Activated naive CD4-positive, alpha-beta T cell treated with anti-CD3 and anti-CD28 coated beads, Interleukin-2, amount 50 U/mL, for 16 hours (primary cell): ENCODE measurements around the gene SS18L1.

Source experiments
- DNase-seq: peaks from one replicate; pipeline ENCODE4 v3.0.0-alpha.2; 2020

The SS18L1 gene

GRCh38 chr20:62120990-62121775 lies 22.4 kb upstream of the SS18L1 start:
- no peak for DNase-seq

GRCh38 chr20:62121776-62122653 lies 21.6 kb upstream of the SS18L1 start, which contains the start of gene LSM14B:
Gene LSM14B (plus strand): TSS chr20:62122475. CDS start chr20:62122667, 192 bp downstream.
- DNase-seq = peak; percentile 98

- DNase-seq = peak; percentile 49
These were observed 20.7 kb upstream of the SS18L1 start for GRCh38 chr20:62122654-62123449.

DNA sequence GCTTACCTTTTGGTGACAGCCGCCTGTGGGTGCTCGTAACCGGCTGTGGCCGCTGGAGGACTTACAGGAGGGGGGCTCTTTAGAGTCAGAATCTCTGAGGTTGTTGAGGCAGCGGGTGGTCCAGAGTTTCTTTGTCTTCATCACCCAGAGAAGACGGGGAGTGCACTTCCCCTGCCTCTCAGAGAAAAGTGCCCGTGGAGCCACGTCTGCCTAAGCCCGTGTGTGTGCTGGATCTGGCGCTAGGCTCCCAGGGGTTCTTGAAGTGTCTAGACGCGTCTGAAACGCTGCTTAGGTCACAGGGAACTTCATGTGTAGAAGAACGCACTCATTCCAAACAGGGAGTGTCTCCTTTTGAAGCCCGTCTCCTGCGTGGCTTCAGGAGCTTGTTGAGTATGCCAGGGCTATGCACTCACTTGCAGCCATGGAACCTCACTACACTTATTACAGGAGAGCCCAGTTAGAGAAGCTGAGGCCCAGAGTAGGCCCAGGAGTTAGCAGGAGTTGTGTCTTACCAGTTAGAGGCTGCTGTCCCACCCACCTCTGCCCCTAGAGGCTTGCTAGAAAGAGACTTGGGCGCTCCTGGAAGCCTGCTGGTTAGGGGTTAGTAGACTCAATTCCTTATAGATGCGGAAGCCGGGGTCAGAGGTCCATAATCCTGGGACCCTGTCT lies 20.0 kb upstream of the SS18L1 start:
- no peak for DNase-seq

DNA sequence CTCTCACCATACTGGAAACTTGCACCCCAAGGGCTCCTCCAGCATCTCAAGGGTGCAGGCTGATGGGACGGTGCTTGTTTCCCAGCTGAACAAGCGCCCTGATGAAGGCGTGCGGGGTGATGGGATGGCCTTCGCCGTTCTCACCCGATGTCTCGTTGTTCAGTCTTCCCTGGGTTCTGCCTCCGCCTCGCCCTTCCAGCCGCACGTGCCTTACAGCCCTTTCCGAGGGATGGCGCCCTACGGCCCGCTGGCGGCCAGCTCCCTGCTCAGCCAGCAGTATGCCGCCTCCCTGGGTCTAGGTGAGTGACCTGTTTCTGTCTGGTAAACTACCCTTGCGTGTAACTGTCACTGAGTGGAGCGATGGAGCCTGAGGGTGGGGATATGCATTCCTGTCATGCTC lies 17.4 kb upstream of the SS18L1 start:
- DNase-seq = no peak

DNA sequence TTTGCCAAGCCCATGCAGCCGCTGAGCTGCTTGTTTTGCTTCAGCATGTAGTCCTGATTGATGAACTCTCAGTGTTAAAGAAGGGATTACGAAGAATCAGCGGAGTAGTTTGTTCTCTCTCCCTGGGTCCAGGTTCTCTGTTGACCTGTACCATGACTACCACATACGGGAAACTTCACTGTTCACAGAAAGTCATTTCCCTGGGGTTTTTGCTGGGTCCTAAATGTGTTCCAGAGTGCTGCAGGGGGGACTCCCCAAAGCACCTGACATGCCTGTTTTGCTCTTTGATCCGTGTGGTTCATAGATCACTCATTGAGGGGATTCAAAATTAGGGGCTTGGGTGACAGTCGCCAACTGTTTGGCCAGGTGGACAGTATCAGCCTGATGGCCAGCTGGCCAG lies 15.8 kb upstream of the SS18L1 start:
- DNase-seq = no peak

DNA sequence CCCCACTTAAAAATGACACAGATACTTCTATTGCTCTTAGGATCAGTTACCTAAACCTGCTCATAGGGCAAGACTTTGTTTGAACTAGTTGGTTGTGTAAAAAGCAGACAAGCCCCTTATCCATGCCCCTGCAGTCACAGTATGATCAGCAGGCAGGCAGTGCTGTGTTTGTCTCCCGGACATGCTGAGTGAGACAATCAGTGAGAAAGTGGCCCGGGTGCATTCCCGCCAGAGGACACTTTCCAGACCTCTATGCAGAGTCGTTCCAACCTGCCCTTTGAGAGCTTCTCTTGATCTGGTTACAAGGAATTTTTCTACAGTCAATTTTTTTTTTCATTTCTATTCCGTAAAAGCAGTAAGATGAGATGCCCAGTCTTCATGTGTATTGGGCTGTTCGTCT lies 15.1 kb upstream of the SS18L1 start:
- DNase-seq = no peak

GRCh38 chr20:62129731-62130531 lies 13.6 kb upstream of the SS18L1 start:
- no peak for DNase-seq

GRCh38 chr20:62131560-62132320 lies 11.8 kb upstream of the SS18L1 start:
- no peak for DNase-seq

GRCh38 chr20:62132421-62132820 lies 11.1 kb upstream of the SS18L1 start:
- no peak for DNase-seq

GRCh38 chr20:62133051-62133845 lies 10.3 kb upstream of the SS18L1 start:
- DNase-seq = no peak

DNA sequence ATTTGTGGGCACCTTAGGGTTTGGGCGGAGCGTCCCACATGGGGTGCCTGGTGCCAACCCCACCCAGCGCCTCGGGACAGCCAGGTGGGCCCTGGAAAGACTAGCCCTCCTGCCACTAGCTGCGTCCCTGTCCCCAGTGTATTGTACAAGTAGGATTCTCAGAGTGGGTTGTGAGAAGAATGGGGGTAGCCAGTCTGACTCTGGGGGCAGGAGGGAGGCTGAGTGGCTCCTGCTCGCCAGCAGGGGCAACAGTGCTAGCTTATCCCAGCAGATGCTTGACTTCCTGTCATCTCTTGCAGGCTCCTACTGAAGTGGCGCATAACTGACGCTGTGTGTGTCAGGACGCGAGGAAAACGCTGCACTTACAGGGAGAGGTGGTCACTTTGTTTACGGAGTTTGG lies 9.7 kb upstream of the SS18L1 start:
- DNase-seq = no peak

DNA sequence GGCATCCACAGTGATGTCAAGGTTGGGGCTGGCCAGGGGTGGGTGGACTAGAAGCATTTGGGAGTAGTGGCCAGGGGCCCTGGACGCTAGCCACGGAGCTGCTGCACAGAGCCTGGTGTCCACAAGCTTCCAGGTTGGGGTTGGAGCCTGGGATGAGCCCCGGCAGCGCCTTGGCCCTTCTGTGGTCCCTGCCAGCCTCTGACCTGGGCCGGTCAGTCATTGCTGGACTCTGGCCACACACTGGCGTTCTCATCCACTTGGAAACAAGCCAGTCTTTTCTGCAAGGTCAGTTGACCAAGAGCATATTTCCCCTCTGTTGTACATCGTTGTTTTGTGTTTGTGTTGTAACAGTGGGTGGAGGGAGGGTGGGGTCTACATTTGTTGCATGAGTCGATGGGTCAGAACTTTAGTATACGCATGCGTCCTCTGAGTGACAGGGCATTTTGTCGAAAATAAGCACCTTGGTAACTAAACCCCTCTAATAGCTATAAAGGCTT lies 8.8 kb upstream of the SS18L1 start:
- DNase-seq = no peak

DNA sequence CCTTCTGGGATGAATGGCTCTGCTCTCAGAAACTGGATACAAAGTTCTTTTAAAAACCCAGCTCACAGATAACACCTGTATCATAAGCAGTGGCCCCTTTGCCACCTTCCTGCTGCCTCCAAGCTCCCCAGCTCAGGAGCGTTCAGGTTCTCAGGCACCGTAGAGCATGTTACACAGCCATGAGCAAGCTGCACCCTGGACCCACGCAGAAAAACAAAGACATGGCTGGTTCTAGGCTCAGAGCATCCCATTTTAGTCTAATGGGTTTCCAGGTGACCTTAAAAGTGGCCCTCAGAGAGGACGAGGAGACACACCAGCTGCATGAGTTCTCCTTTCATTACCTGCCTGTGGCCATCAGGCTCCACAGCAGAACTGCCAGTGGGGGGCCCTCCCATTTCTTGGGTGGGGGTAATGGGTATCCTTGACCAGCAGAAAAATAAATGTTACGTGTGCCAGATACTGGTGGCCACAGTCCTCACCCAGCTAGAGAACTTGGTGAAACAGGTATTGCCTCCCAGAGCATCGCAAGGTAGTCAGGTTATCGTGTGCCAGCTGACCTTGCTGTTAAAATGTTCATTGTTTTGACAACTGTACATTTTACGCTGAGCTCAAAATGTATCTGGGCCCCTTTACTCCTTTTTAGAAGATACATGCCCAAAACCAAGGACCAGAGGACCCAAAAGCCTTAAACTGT lies 7.8 kb upstream of the SS18L1 start:
- DNase-seq = no peak

DNA sequence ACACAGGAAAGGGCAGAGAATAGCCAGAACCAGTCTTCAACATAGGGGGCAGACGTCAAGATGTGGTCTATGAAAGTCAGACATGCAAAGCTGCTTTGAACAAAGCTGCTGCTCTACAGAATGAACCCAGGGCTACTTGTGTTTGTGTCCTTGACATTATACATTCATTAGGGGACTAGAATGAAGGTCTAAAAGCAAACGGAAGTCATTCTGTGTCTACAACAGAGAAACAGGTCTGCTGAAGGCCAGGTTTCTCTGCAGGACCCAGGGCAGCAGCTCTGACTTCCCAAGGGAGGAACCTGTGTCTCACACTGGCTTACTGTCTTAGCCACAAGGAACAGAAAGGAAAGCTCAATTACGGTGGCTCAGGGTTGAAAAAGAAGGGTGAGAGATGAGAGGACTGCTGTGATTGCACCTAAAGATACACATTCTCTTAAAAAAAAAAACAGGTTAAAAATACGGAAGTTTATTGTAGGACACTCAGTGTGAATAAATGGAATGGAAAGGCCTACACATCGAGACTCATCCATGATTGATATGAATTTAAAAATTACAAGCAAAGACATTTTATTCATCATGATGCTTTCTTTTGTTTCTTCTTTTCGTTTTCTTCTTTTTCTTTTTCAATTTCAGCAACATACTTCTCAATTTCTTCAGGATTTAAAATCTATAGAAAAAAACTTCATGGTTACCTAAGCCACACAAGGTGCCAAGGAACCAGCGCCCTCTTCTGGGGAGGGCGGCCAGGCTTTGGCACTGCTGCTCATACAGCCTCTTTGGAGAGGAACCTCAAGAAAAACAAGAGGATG lies 7.1 kb upstream of the SS18L1 start:
- DNase-seq = peak; percentile 74

DNA sequence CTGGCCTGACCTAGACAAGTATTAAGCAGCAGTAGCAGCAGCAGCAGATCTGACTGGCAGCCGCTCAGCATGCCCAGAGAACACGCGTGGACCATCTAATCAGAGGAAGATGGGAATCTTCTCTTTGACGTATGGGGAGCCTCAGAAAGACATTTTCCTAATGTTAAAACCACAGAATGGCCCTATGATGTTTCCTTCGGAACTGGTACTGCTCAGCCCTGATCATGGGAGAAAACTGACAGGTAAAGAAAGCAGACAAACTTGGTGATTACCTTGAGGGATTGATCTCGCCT lies 6.5 kb upstream of the SS18L1 start:
- DNase-seq = no peak

DNA sequence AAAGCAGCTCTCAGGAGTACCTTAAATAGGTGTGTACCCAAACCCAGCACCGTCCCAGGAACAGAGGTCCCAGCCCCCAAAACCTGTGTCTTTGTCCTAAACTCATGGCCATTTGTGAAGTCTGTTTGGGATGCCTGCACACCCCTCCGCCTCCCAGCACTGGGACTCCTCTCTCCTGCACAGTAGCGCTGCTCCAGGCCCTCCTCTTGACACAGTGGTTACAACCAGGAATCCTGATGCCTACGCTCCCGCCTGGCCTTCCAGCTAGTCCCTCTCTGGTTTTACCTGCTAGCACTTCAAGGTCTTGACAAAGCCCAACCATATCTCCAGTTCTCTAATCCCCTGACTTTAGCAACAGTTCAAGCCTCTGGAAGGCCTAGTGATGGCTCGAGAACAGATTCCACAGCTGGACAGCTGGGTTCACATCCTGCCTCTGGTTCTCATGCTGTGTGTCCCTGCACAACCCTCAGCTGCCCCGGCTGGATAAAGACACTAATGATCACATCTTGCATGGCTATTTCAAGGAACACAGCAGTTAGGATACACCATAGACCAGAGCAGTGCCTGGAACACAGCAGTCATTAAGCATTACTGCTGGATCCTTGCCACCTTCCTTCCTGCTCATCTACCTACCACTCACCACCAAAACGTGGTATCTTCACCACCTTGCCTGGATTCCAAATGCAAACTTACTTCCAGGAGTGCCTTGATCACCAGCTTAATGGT lies 5.9 kb upstream of the SS18L1 start:
- no peak for DNase-seq

- DNase-seq = no peak
These were observed 5.4 kb upstream of the SS18L1 start for GRCh38 chr20:62138204-62138543.
